ENCODE data around the gene ANKRD9.

Gene ANKRD9

DNA sequence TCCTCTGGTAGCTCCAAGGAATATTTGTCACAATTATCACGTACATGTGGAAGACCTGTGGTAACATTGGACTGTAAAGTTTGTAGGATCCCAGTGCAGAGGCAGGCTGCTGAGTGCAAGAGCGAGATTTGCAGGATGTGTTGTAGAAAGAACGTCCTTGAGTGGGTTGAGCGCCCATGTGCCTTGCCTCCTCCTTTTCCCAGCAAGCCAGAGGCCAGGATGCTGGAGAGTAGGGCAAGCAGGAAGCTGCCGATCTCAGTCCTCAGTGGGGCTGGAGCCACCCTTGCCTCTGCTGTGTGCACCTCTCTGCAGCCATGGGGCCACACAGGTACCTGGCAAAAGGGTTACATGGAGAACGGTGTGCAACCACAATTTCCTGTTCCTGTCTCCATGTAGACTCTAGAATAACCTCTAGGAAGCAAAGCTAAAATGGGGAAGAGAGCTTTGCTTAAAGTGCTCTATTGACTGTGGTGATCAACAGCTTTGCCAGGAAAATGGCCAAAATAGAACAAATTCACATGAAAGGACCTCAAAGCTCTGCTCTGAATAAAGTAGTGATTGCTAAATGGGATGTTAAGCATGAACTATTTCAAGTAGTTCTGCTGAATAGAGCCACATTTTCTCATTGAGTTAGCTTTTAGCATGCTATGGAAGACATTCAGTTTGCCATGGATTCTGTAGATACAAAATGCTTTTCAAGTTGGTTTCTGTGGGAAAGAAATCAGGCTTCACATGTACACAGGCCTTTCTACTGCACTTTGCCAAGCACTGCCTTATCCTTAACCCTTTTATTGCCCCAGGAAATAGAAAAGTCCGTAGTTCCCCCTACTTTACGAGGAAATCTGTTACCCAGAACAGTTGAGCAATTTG, 37.4 kb downstream of the ANKRD9 start:
- DNase-seq: no peak

DNA sequence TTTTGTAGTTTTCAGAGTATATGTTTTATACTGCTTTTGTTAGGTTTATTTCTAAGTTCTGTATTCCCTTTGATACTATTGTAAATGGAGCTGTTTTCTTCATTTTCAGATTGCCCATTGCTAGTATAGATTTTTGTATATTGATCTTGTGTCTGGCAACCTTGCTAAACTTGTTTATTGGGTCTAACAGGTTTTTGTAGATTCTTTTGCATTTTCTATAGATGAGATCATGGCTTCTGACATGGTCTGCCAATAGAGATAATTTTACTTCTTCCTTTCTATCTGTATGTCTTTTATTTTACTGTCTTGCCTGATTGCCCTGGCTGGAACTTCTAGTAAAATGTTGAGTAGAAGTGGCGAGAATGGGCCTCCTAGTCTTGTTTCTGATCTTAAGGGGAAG, 40.3 kb downstream of the ANKRD9 start:
- DNase-seq: no peak

- DNase-seq: no peak
Measured at GRCh38 chr14:102464846-102465341, 44.7 kb downstream of the ANKRD9 start.

- DNase-seq: no peak
Measured at GRCh38 chr14:102464006-102464405, 45.6 kb downstream of the ANKRD9 start.

DNA sequence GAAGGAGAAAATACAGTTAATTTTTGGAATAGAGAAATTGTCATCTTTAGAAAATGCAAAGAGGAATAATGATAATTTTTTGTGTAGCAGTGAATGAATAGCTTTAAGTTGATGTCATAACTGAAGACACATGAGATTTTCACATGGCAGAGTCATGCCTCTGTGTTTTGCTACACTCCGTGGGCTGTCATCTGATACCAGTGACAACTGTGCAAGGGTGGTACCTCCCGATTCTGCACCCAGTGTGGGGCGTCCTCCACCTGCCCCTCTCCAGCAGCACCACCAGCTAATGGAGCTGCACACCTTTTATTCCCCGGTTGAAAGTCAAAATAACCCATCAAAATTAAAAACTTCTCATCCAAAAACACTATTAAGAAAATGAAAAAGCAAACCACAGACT, 47.2 kb downstream of the ANKRD9 start:
- no peak for DNase-seq

GRCh38 chr14:102461490-102462338, 47.9 kb downstream of the ANKRD9 start:
- DNase-seq: no peak

DNA sequence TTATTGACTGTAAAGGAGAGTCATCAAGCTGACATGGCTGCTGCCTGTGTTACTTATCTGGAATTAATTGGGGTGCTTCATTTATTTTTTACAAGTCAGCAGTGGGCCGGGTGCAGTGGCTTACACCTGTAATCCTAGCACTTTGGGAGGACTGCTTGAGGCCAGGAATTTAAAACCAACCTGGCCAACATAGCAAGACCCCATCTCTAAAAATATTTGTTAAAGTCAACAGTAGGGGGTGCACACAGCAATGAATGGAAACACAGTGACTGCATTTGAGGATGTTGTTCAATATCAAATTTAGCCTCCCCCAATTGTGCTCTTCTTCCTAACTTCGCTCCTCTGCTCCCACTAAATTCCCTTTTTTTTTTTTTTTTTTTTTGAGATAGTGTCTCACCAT, 52.1 kb downstream of the ANKRD9 start:
- DNase-seq: no peak

DNA sequence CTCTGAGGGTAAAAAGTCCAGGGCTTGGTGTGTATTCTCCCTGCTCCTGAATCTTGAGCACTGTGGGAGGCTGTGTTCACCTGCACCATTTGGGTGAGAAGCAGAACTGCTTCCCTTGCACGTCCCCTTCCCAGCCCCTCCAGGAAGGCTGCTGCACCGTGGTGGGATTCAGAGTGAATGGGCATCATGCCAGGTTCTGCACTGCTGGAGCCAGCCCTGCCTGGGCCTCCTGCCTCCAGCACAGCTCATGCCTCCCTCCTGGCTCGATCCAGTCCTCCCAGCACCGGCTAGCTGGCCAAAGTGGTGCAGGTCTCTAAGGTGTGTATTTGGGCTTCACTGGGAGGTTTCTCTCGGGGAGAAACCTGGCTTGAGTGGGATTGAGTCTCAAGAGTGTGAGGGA, 54.9 kb downstream of the ANKRD9 start:
- DNase-seq: no peak

DNA sequence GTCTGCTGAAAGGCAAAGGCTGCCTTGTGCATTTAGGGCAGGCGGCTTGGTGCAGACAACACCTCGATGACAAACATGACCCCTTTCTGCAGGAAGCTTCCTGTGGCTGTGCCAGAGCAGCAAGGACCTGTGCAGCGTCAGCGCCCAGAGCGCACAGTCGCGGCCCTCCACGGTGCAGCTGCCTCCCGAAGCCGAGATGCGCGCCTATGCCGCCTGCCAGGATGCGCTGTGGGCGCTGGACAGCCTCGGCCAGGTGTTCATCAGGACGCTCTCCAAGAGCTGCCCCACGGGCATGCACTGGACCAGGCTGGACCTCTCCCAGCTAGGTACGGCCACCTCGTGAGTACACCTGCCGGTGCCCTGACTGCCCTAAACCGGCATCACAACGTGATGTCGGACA, 57.3 kb downstream of the ANKRD9 start:
- no peak for DNase-seq
